Endothelial cell (in vitro differentiated cells): ENCODE measurements around the gene ANKIB1. TPM values are rescaled to one million over a fixed set of nuclear protein-coding genes. Genes with fewer than 3 reads are reported as not detected.

Experiments used
- DNase-seq: peaks from one replicate; pipeline ENCODE4 v3.0.0; 2021; ENCODE audit warnings: low spot score
- H3K27ac Mint-ChIP-seq: one replicate; pipeline ENCODE4 v1.8.0; 2021; ENCODE audit warnings: mixed read lengths, inconsistent platforms; ENCODE audit not compliant: unreplicated experiment
- H3K27me3 Mint-ChIP-seq: one replicate; pipeline ENCODE4 v1.8.0; 2021; ENCODE audit warnings: mild to moderate bottlenecking, moderate library complexity, mixed read lengths, inconsistent platforms; ENCODE audit not compliant: unreplicated experiment
- H3K36me3 Mint-ChIP-seq: one replicate; pipeline ENCODE4 v1.8.0; 2021; ENCODE audit warnings: mild to moderate bottlenecking, low read depth, mixed read lengths, inconsistent platforms; ENCODE audit not compliant: unreplicated experiment
- H3K4me1 Mint-ChIP-seq: one replicate; pipeline ENCODE4 v1.8.0; 2021; ENCODE audit warnings: mild to moderate bottlenecking, mixed read lengths, inconsistent platforms; ENCODE audit not compliant: unreplicated experiment
- H3K4me3 Mint-ChIP-seq: one replicate; pipeline ENCODE4 v1.8.0; 2021; ENCODE audit warnings: mild to moderate bottlenecking, mixed read lengths, inconsistent platforms; ENCODE audit not compliant: unreplicated experiment
- H3K9me3 Mint-ChIP-seq: one replicate; pipeline ENCODE4 v1.8.0; 2021; ENCODE audit warnings: mixed read lengths, inconsistent platforms; ENCODE audit not compliant: unreplicated experiment
- CTCF ChIP-seq: fragments of 200-600 bp; sonication (generic); IDR thresholded peaks from one replicate; pipeline ENCODE4 v1.5.0; 2021; ENCODE audit warnings: antibody characterized with exemption; ENCODE audit not compliant: unreplicated experiment
- total RNA-seq: library from RNA; stranded (reverse); fragmentation: NEBNext Ultra II Directional; extraction: Animal tissue kit (Norgen Biotek cat#: 25700); gene quantifications from one replicate; pipeline ENCODE4 v1.2.1, GENCODE V29; 2021; ENCODE audit not compliant: unreplicated experiment

Gene ANKIB1
- total RNA-seq, 1 donor from 2014 or later = 51.0 TPM

GRCh38 chr7:92282221-92282814 lies 36.5 kb downstream of the ANKIB1 start:
- no peaks in the 10 kb centered on the region for H3K4me1 Mint-ChIP-seq

GRCh38 chr7:92282930-92283329 lies 37.2 kb downstream of the ANKIB1 start:
- Mint-ChIP-seq H3K9me3 (no peaks in the 10 kb centered on the region), H3K36me3 (no peaks in the 10 kb centered on the region), H3K4me3 (no peak overlapping the region), H3K27me3 (no peaks in the 10 kb centered on the region), H3K27ac (no peak overlapping the region), H3K4me1 (no peaks in the 10 kb centered on the region)
- TF ChIP-seq CTCF = no peak
- DNase-seq = no peak

More at GRCh38 chr7:92282221-92282814, 36.5 kb downstream of the ANKIB1 start:
- H3K27ac Mint-ChIP-seq = no peak overlapping the region
- no peaks in the 10 kb centered on the region for H3K36me3 Mint-ChIP-seq
- no peak for TF ChIP-seq CTCF
- no peak for DNase-seq
- no peaks in the 10 kb centered on the region for H3K27me3 Mint-ChIP-seq
- no peaks in the 10 kb centered on the region for H3K9me3 Mint-ChIP-seq
- no peak overlapping the region for H3K4me3 Mint-ChIP-seq

GRCh38 chr7:92289321-92289720 lies 43.5 kb downstream of the ANKIB1 start:
- no peaks in the 10 kb centered on the region for H3K4me1 Mint-ChIP-seq
- TF ChIP-seq CTCF = no peak
- H3K27ac Mint-ChIP-seq = no peak overlapping the region
- H3K27me3 Mint-ChIP-seq = no peaks in the 10 kb centered on the region
- no peak overlapping the region for H3K4me3 Mint-ChIP-seq
- no peaks in the 10 kb centered on the region for H3K36me3 Mint-ChIP-seq
- DNase-seq = no peak
- no peaks in the 10 kb centered on the region for H3K9me3 Mint-ChIP-seq

GRCh38 chr7:92292981-92293380 lies 47.2 kb downstream of the ANKIB1 start:
- no peaks in the 10 kb centered on the region for H3K4me1 Mint-ChIP-seq
- H3K4me3 Mint-ChIP-seq = no peak overlapping the region
- no peaks in the 10 kb centered on the region for H3K27me3 Mint-ChIP-seq
- DNase-seq = no peak
- H3K9me3 Mint-ChIP-seq = no peaks in the 10 kb centered on the region
- TF ChIP-seq CTCF = no peak
- no peaks in the 10 kb centered on the region for H3K36me3 Mint-ChIP-seq
- no peak overlapping the region for H3K27ac Mint-ChIP-seq

GRCh38 chr7:92293896-92294590 lies 48.3 kb downstream of the ANKIB1 start:
- Mint-ChIP-seq H3K9me3 (no peaks in the 10 kb centered on the region), H3K36me3 (no peaks in the 10 kb centered on the region), H3K4me1 (no peaks in the 10 kb centered on the region), H3K27ac (no peak overlapping the region), H3K27me3 (no peaks in the 10 kb centered on the region), H3K4me3 (no peak overlapping the region)
- no peak for TF ChIP-seq CTCF
- no peak for DNase-seq
